SU-DHL-6 (cell line): ENCODE results near the gene SH3GL1.

Source experiments
- H2AFZ ChIP-seq: fragments of 200-600 bp; sonication (generic); 2 replicates; pipeline ENCODE4 v1.6.1; 2014; ENCODE audit warnings: low read depth, mild to moderate bottlenecking, moderate library complexity, mixed read lengths, antibody characterized with exemption, low read length; ENCODE audit not compliant: severe bottlenecking
- H3F3A ChIP-seq: fragments of 200-600 bp; shearing (Covaris generic); 2 replicates; pipeline ENCODE4 v1.6.0; 2016; ENCODE audit warnings: antibody characterized with exemption, mild to moderate bottlenecking; ENCODE audit not compliant: insufficient read depth
- H3K27ac ChIP-seq: fragments of 200-600 bp; sonication (generic); 2 replicates; pipeline ENCODE4 v1.5.1; 2016; ENCODE audit warnings: low read depth, mild to moderate bottlenecking, low read length, moderate library complexity, mixed read lengths
- H3K27me3 ChIP-seq: fragments of 200-600 bp; sonication (generic), shearing (Covaris generic); 2 replicates; pipeline ENCODE4 v1.6.0; 2014; ENCODE audit warnings: mild to moderate bottlenecking, low read length
- H3K36me3 ChIP-seq: fragments of 200-600 bp; sonication (generic); 2 replicates; pipeline ENCODE4 v1.6.1; 2014; ENCODE audit warnings: mild to moderate bottlenecking, low read length, mixed read lengths
- H3K4me2 ChIP-seq: fragments of 300-600, 200-600 bp; shearing (Covaris generic), sonication (generic); 2 replicates; pipeline ENCODE4 v1.6.0; 2014; ENCODE audit warnings: low read length, low read depth, mild to moderate bottlenecking; ENCODE audit not compliant: poor library complexity, severe bottlenecking
- H3K4me3 ChIP-seq: fragments of 200-600 bp; sonication (generic); 2 replicates; pipeline ENCODE4 v1.5.1; 2014; ENCODE audit warnings: antibody characterized with exemption, low read length, mild to moderate bottlenecking, mixed read lengths; ENCODE audit not compliant: insufficient read depth, poor library complexity, severe bottlenecking
- H3K79me2 ChIP-seq: fragments of 200-600 bp; sonication (generic); 2 replicates; pipeline ENCODE4 v1.6.1; 2014; ENCODE audit warnings: mild to moderate bottlenecking, low read length, moderate library complexity; ENCODE audit not compliant: insufficient read depth
- H3K9ac ChIP-seq: fragments of 200-600 bp; sonication (generic); 2 replicates; pipeline ENCODE4 v1.7.0; 2014; ENCODE audit warnings: mild to moderate bottlenecking, low read length
- H3K9me2 ChIP-seq: fragments of 200-600 bp; sonication (generic); replicated peaks from 2 replicates; pipeline ENCODE4 v1.6.1; 2014; ENCODE audit warnings: low read length; ENCODE audit not compliant: insufficient read depth
- H3K9me3 ChIP-seq: fragments of 200-600 bp; sonication (generic); 2 replicates; pipeline ENCODE4 v1.6.1; 2014; ENCODE audit warnings: low read length, mixed read lengths; ENCODE audit not compliant: insufficient read depth
- H4K20me1 ChIP-seq: fragments of 200-600 bp; sonication (generic); 2 replicates; pipeline ENCODE4 v1.6.1; 2014; ENCODE audit warnings: low read depth, mild to moderate bottlenecking, antibody characterized with exemption, low read length, moderate library complexity, mixed read lengths
- CTCF ChIP-seq: fragments of 200-600 bp; sonication (generic); IDR thresholded peaks from one replicate; pipeline ENCODE4 v1.5.1; 2017; ENCODE audit warnings: antibody characterized with exemption, mild to moderate bottlenecking, low read length, moderate library complexity; ENCODE audit not compliant: insufficient read depth, poor library complexity, severe bottlenecking
- EZH2phosphoT487 ChIP-seq: fragments of 200-600 bp; sonication (generic), shearing (Covaris generic); conservative IDR thresholded peaks from 2 replicates; pipeline ENCODE4 v1.6.1; 2018; ENCODE audit warnings: mild to moderate bottlenecking, antibody characterized with exemption, low read length, moderate library complexity, mixed read lengths

SH3GL1 gene

GRCh38 chr19:4425537-4425936 lies 25.2 kb upstream of the SH3GL1 start:
- no peak overlapping the region for H3K4me3 ChIP-seq
- H4K20me1 ChIP-seq = no peaks in the 10 kb centered on the region
- peaks cover 12% of the 10 kb centered on the region; the same call in 1 of the 2 replicates for H3K36me3 ChIP-seq
- H3K27me3 ChIP-seq = no peaks in the 10 kb centered on the region
- H2AFZ ChIP-seq = no peak overlapping the region
- H3K9me2 ChIP-seq = no peaks in the 10 kb centered on the region
- H3K4me2 ChIP-seq = no peak overlapping the region
- no peaks in the 10 kb centered on the region for H3F3A ChIP-seq
- H3K27ac ChIP-seq = no peak overlapping the region
- H3K9me3 ChIP-seq = no peaks in the 10 kb centered on the region
- peaks cover 4% of the 10 kb centered on the region; the same call in 1 of the 2 replicates for H3K79me2 ChIP-seq
- TF ChIP-seq EZH2phosphoT487 (no peak), CTCF (no peak)
- H3K9ac ChIP-seq = no peak overlapping the region

DNA sequence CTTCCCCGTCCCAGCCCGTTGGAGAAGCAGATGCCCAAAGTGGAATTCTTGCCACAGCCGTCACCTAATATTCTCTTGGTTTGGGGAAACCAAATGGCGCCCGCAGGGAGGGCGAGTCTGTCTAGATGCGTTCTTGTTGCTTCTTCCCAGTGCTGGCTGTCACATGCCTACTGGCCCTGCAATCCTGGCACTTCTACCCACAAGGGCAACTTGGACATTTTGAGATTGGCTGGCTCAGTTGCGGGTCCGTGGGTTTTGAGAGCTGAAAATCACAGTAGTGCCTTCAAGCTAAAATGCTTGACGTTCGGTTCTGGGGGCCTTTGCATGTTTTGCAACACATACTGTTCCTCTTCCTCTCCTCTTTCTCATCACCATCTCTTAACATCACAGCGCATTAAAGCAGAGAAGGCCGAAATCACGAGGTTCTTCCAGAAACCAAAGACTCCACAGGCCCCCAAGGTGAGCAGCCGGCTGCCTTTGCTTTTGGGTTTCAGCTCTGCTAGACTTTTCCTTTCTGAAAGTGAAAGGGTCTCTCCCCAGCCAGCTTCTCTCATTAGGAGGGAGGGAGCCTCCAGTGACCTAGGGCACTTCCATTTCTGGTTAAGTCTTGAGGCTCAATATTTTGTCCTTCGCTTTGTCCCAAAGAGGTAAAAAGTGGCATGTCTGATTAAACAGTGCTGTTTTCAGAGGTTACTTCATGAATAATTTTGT lies 23.2 kb upstream of the SH3GL1 start:
- H3K9me3 ChIP-seq = no peaks in the 10 kb centered on the region
- no peaks in the 10 kb centered on the region for H3F3A ChIP-seq
- H3K4me2 ChIP-seq = no peak overlapping the region
- no peak overlapping the region for H2AFZ ChIP-seq
- peaks cover 11% of the 10 kb centered on the region; the same call in 1 of the 2 replicates for H3K36me3 ChIP-seq
- TF ChIP-seq EZH2phosphoT487 (no peak), CTCF (no peak)
- no peak overlapping the region for H3K9ac ChIP-seq
- no peaks in the 10 kb centered on the region for H3K27me3 ChIP-seq
- H4K20me1 ChIP-seq = no peaks in the 10 kb centered on the region
- no peak overlapping the region for H3K4me3 ChIP-seq
- H3K9me2 ChIP-seq = no peaks in the 10 kb centered on the region
- peaks cover 12% of the 10 kb centered on the region; the same call in 1 of the 2 replicates for H3K79me2 ChIP-seq
- H3K27ac ChIP-seq = no peak overlapping the region

DNA sequence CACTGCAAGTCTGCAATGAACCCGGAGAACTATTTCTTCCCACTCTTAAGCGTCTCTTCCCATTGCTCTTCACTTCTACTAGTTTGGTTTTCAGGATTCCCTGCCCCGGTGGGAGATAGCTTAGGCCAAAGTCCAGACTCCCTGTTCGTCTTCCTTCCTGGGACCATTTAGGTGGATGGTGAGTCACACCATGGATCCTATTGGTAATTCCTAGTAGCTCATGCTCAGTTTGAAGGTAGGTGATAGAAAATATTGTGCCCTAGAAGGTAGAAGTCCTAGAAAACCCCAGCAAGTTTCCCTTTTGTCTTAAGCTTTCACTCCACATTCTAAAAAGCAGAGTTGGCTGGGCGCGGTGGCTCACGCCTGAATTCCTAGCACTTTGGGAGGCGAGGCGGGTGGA lies 15.9 kb upstream of the SH3GL1 start:
- H3K36me3 ChIP-seq = peaks cover 16% of the 10 kb centered on the region; the same call in 1 of the 2 replicates
- no peaks in the 10 kb centered on the region for H3K27me3 ChIP-seq
- H2AFZ ChIP-seq = no peak overlapping the region
- H4K20me1 ChIP-seq = peaks cover 24% of the 10 kb centered on the region
- no peaks in the 10 kb centered on the region for H3K9me3 ChIP-seq
- no peaks in the 10 kb centered on the region; the same call in 1 of the 2 replicates for H3F3A ChIP-seq
- no peak overlapping the region for H3K4me2 ChIP-seq
- H3K27ac ChIP-seq = no peak overlapping the region
- H3K4me3 ChIP-seq = no peak overlapping the region
- no peak overlapping the region for H3K9ac ChIP-seq
- H3K9me2 ChIP-seq = no peaks in the 10 kb centered on the region
- TF ChIP-seq EZH2phosphoT487 (no peak), CTCF (no peak)
- peaks cover 75% of the 10 kb centered on the region for H3K79me2 ChIP-seq
